WTC11 (cell line): ENCODE results near the gene PLCB3.

Experiments used
- GABPB1 ChIP-seq: sonication (generic); formaldehyde crosslinking; IDR thresholded peaks from 2 replicates; pipeline ENCODE4 v1.8.1; 2023; ENCODE audit warnings: mild to moderate bottlenecking, missing genetic modification reagents
- PREB ChIP-seq: sonication (generic); formaldehyde crosslinking; IDR thresholded peaks from 2 replicates; pipeline ENCODE4 v1.8.1; 2022; ENCODE audit warnings: mild to moderate bottlenecking, missing genetic modification reagents, moderate library complexity, borderline replicate concordance
- USF2 ChIP-seq: sonication (generic); formaldehyde crosslinking; IDR thresholded peaks from 2 replicates; pipeline ENCODE4 v1.8.1; 2023; ENCODE audit warnings: mild to moderate bottlenecking, missing genetic modification reagents, moderate library complexity
- TF ChIP-seq, protein P1 (sequence below): fragments of 200-600 bp; IDR thresholded peaks from 2 replicates; pipeline ENCODE4 v1.8.0; 2022; ENCODE audit warnings: antibody characterized with exemption
- TF ChIP-seq, protein P2 (sequence below): sonication (generic); formaldehyde crosslinking; IDR thresholded peaks from 2 replicates; pipeline ENCODE4 v1.8.1; 2023; ENCODE audit warnings: mild to moderate bottlenecking, missing genetic modification reagents, moderate library complexity
- TF ChIP-seq, protein P3 (sequence below): sonication (generic); formaldehyde crosslinking; IDR thresholded peaks from 2 replicates; pipeline ENCODE4 v1.8.1; 2023; ENCODE audit warnings: mild to moderate bottlenecking, missing genetic modification reagents

DNA sequence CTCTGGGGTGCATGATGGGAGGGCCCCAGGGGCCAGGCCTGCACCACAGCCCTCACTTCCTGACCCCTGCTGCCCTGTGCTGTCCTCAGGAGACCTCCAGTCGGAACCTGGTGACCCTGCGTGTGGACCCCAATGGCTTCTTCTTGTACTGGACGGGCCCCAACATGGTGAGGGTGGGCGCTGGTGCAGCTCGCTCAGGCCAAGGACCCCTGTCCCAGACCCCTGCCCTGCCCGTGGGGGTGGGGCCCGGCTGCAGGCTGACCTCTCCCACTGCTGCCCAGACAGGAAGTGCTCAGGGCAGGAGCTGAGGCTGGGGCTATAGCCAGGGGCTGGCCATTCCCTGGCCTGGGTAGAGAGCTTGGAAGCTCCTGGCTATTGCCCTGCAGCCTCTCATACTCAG, 3.0 kb downstream of the PLCB3 start:
- TF ChIP-seq, protein P1, sequence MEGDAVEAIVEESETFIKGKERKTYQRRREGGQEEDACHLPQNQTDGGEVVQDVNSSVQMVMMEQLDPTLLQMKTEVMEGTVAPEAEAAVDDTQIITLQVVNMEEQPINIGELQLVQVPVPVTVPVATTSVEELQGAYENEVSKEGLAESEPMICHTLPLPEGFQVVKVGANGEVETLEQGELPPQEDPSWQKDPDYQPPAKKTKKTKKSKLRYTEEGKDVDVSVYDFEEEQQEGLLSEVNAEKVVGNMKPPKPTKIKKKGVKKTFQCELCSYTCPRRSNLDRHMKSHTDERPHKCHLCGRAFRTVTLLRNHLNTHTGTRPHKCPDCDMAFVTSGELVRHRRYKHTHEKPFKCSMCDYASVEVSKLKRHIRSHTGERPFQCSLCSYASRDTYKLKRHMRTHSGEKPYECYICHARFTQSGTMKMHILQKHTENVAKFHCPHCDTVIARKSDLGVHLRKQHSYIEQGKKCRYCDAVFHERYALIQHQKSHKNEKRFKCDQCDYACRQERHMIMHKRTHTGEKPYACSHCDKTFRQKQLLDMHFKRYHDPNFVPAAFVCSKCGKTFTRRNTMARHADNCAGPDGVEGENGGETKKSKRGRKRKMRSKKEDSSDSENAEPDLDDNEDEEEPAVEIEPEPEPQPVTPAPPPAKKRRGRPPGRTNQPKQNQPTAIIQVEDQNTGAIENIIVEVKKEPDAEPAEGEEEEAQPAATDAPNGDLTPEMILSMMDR = no peak
- TF ChIP-seq GABPB1 (CRISPR knock-in tag) (no peak), PREB (CRISPR knock-in tag) (no peak), USF2 (CRISPR knock-in tag) (no peak)
- TF ChIP-seq, protein P2, sequence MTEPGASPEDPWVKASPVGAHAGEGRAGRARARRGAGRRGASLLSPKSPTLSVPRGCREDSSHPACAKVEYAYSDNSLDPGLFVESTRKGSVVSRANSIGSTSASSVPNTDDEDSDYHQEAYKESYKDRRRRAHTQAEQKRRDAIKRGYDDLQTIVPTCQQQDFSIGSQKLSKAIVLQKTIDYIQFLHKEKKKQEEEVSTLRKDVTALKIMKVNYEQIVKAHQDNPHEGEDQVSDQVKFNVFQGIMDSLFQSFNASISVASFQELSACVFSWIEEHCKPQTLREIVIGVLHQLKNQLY (CRISPR knock-in tag) = no peak
- TF ChIP-seq, protein P3, sequence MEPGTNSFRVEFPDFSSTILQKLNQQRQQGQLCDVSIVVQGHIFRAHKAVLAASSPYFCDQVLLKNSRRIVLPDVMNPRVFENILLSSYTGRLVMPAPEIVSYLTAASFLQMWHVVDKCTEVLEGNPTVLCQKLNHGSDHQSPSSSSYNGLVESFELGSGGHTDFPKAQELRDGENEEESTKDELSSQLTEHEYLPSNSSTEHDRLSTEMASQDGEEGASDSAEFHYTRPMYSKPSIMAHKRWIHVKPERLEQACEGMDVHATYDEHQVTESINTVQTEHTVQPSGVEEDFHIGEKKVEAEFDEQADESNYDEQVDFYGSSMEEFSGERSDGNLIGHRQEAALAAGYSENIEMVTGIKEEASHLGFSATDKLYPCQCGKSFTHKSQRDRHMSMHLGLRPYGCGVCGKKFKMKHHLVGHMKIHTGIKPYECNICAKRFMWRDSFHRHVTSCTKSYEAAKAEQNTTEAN = no peak
